K562 (cell line): Measurements from ENCODE around the gene NPEPPS. TPM values are rescaled to one million over a fixed set of nuclear protein-coding genes. Genes with fewer than 3 reads are reported as not detected.

Source experiments
- BACH1 ChIP-seq: fragments of 200-800 bp; sonication (Bioruptor generic); IDR thresholded peaks from 2 replicates; pipeline ENCODE4 v1.6.1; 2016; ENCODE audit warnings: missing genetic modification characterization, missing compliant biosample characterization
- EWSR1 ChIP-seq: fragments of 450-650 bp; IDR thresholded peaks from 2 replicates; pipeline ENCODE4 v1.6.1; 2018; ENCODE audit warnings: borderline replicate concordance, mild to moderate bottlenecking, low read depth, moderate library complexity; ENCODE audit not compliant: partially characterized antibody
- HMGXB4 ChIP-seq: sonication (generic); formaldehyde crosslinking; IDR thresholded peaks from 2 replicates; pipeline ENCODE4 v1.8.1; 2023; ENCODE audit warnings: mild to moderate bottlenecking, missing genetic modification reagents
- KDM4B ChIP-seq, 2 experiments: fragments of 450-650 bp in 1 of 2; sonication (generic) in 1 of 2; IDR thresholded peaks; 2 replicates each; pipeline ENCODE4 v1.6.1; 2016 to 2017; ENCODE audit warnings: borderline replicate concordance in 2 of 2, antibody characterized with exemption in 1 of 2, low read depth in 1 of 2, mild to moderate bottlenecking in 1 of 2
- PCBP2 ChIP-seq: fragments of 200-400 bp; formaldehyde crosslinking; IDR thresholded peaks from 2 replicates; pipeline ENCODE4 v1.6.1; 2018; ENCODE audit warnings: low read length, low read depth, mild to moderate bottlenecking, moderate library complexity; ENCODE audit not compliant: poor library complexity, severe bottlenecking
- STAT5A ChIP-seq: IDR thresholded peaks from 2 replicates; pipeline ENCODE4 v1.6.1; 2012; ENCODE audit warnings: low read length, inconsistent platforms, borderline replicate concordance
- TAL1 ChIP-seq: fragments of 450-650 bp; IDR thresholded peaks from 2 replicates; pipeline ENCODE4 v1.6.1; 2016; ENCODE audit warnings: mild to moderate bottlenecking
- TOE1 ChIP-seq, 2 experiments: fragments of 450-650 bp in 1 of 2; sonication (generic) in 1 of 2; formaldehyde crosslinking in 1 of 2; IDR thresholded peaks; 2 replicates each; pipeline versions ENCODE4 v1.7.1 to v1.8.0; 2016 to 2022; ENCODE audit warnings: borderline replicate concordance in 2 of 2, mild to moderate bottlenecking in 2 of 2, antibody characterized with exemption in 1 of 2, inconsistent platforms in 1 of 2, low read depth in 1 of 2, missing genetic modification reagents in 1 of 2, moderate library complexity in 1 of 2
- TRIM24 ChIP-seq, 2 experiments: fragments of 450-650 bp; IDR thresholded peaks; 2 replicates each; pipeline ENCODE4 v1.6.1; 2016
- XRCC4 ChIP-seq: IDR thresholded peaks from one replicate; pipeline ENCODE4 v1.6.1; 2011; ENCODE audit not compliant: insufficient read depth, insufficient read length; ENCODE audit errors: extremely low read depth
- ZNF224 ChIP-seq: sonication (generic); formaldehyde crosslinking; IDR thresholded peaks from 2 replicates; pipeline ENCODE4 v1.8.0; 2022; ENCODE audit warnings: mild to moderate bottlenecking, missing genetic modification reagents
- ZNF398 ChIP-seq: fragments of 250-450 bp; sonication (Bioruptor Pico); IDR thresholded peaks from 2 replicates; pipeline ENCODE4 v1.8.0; 2021; ENCODE audit warnings: moderate library complexity, mild to moderate bottlenecking, inconsistent platforms
- ZNF707 ChIP-seq: fragments of 250-450 bp; sonication (Bioruptor Pico); conservative IDR thresholded peaks from 2 replicates; pipeline ENCODE4 v1.8.0; 2022; ENCODE audit warnings: inconsistent platforms, mild to moderate bottlenecking, moderate library complexity
- polyA plus RNA-seq, 8 experiments: library from polyadenylated mRNA; depleted of rRNA in 4 of 8; stranded (reverse) in 5 of 8; unstranded in 3 of 8; fragments of >200 nt; fragmentation: Nextera tagmentation in 2 of 8; fragmentation: Illumina TruSeq in 1 of 8; extraction: Ambion mirVana in 2 of 8; extraction: Trizol in 1 of 8; gene quantifications; 2 replicates each; pipeline versions ENCODE4 v1.2.1 to v1.2.3, GENCODE V29; 2011 to 2014; ENCODE audit warnings: inconsistent platforms in 1 of 8, missing spikeins in 1 of 8
- total RNA-seq, 7 experiments: library from RNA; depleted of rRNA in 6 of 7; stranded (reverse); fragments of >200 nt in 6 of 7; fragmentation: Illumina TruSeq in 2 of 7; extraction: Trizol in 2 of 7; gene quantifications; 2 replicates each; pipeline versions ENCODE4 v1.2.1 to v1.2.3, GENCODE V29; 2011 to 2021; ENCODE audit warnings: low replicate concordance in 1 of 7
- TF ChIP-seq, protein P1 (sequence below): sonication (generic); formaldehyde crosslinking; IDR thresholded peaks from 2 replicates; pipeline ENCODE4 v1.8.0; 2023; ENCODE audit warnings: mild to moderate bottlenecking, missing genetic modification reagents
- TF ChIP-seq, protein P2 (sequence below): fragments of 200-800 bp; sonication (Bioruptor generic); IDR thresholded peaks from 2 replicates; pipeline ENCODE4 v1.6.1; 2016; ENCODE audit warnings: missing genetic modification characterization, missing compliant biosample characterization

Gene NPEPPS
- total and polyA plus RNA-seq, 9 of the 15 experiments (the other 6 are each of a cell fraction or from before 2014, with no cell fraction given): 21.4 to 108 (median 46.0) TPM

DNA sequence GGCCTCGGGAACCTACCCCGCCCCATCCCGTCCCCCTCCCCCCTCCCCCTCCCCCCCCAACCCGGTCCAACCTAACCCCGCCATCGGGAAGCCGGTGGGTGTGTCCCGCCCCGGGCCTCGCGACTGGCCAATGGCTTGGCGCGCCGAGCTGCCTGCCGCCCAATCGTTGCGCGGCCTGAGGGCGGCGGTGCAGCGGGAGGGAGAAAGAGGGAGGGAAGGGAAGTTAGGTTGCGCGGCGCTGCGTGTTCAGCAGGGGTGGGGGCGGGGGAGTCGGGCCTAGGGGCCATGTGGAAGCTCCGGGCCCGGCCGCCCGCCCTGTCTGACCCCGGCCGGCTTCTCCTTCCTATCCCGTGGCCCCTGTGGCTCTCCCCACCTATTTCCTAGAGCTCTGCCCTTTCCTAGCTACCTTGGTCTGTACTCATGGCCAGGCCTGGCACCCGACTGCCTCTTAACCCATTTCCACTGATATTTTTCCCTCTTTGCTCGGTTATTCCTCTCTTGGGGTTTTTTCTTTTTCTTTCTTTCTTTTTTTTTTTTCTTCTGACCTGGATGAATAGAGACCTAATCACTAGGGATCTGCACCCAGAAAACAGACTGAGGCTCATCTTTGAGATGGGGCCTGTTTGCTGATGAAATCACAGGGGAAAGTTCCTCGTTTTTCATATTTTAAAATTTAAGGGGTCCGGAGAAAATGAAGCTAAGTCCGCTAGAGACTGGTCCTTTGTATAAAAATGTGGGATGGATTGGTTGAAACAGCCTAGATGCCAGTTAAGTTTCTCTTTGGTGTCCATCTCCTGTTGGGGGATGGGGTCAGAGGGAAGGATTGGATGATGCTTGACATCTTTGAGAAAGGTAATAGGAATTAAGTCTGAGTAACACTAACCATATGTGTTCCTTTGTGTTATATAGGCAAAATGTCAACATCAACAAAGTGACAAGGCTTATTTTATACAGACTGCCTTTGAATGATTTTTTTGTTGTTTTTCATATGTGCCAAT lies 119.9 kb downstream of the NPEPPS start (continued):
- TF ChIP-seq, protein P1, sequence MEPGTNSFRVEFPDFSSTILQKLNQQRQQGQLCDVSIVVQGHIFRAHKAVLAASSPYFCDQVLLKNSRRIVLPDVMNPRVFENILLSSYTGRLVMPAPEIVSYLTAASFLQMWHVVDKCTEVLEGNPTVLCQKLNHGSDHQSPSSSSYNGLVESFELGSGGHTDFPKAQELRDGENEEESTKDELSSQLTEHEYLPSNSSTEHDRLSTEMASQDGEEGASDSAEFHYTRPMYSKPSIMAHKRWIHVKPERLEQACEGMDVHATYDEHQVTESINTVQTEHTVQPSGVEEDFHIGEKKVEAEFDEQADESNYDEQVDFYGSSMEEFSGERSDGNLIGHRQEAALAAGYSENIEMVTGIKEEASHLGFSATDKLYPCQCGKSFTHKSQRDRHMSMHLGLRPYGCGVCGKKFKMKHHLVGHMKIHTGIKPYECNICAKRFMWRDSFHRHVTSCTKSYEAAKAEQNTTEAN: no peak
- TF ChIP-seq, protein P2, sequence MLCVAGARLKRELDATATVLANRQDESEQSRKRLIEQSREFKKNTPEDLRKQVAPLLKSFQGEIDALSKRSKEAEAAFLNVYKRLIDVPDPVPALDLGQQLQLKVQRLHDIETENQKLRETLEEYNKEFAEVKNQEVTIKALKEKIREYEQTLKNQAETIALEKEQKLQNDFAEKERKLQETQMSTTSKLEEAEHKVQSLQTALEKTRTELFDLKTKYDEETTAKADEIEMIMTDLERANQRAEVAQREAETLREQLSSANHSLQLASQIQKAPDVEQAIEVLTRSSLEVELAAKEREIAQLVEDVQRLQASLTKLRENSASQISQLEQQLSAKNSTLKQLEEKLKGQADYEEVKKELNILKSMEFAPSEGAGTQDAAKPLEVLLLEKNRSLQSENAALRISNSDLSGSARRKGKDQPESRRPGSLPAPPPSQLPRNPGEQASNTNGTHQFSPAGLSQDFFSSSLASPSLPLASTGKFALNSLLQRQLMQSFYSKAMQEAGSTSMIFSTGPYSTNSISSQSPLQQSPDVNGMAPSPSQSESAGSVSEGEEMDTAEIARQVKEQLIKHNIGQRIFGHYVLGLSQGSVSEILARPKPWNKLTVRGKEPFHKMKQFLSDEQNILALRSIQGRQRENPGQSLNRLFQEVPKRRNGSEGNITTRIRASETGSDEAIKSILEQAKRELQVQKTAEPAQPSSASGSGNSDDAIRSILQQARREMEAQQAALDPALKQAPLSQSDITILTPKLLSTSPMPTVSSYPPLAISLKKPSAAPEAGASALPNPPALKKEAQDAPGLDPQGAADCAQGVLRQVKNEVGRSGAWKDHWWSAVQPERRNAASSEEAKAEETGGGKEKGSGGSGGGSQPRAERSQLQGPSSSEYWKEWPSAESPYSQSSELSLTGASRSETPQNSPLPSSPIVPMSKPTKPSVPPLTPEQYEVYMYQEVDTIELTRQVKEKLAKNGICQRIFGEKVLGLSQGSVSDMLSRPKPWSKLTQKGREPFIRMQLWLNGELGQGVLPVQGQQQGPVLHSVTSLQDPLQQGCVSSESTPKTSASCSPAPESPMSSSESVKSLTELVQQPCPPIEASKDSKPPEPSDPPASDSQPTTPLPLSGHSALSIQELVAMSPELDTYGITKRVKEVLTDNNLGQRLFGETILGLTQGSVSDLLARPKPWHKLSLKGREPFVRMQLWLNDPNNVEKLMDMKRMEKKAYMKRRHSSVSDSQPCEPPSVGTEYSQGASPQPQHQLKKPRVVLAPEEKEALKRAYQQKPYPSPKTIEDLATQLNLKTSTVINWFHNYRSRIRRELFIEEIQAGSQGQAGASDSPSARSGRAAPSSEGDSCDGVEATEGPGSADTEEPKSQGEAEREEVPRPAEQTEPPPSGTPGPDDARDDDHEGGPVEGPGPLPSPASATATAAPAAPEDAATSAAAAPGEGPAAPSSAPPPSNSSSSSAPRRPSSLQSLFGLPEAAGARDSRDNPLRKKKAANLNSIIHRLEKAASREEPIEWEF (CRISPR knock-in tag): no peak
- TF ChIP-seq EWSR1: no peak
- no peak for TF ChIP-seq ZNF224 (CRISPR knock-in tag)
- TF ChIP-seq ZNF398 (CRISPR knock-in tag): no peak
- TF ChIP-seq TRIM24 (IDR thresholded peaks at IDR 0.05): no peak
- TF ChIP-seq PCBP2: peak; percentile 98
- no peak for TF ChIP-seq ZNF707
- TF ChIP-seq BACH1 (tag): no peak
- no peak for TF ChIP-seq TAL1
- no peak for TF ChIP-seq HMGXB4 (CRISPR knock-in tag)
- no peak for TF ChIP-seq XRCC4
- peak in 1 of 2 experiments; percentile 66; a peak in 1 of 4 replicates for TF ChIP-seq KDM4B (IDR thresholded peaks at IDR 0.05; ENCODE audit: borderline replicate concordance in 2 of 2, low read depth in 1 of 2)
- TF ChIP-seq STAT5A: no peak
- TF ChIP-seq TOE1 (IDR thresholded peaks at IDR 0.05; ENCODE audit: borderline replicate concordance): no peak
- TF ChIP-seq TOE1 (CRISPR knock-in tag; IDR thresholded peaks at IDR 0.05; ENCODE audit: borderline replicate concordance, low read depth): no peak
